HG03280 (cell line): ENCODE measurements around the gene SPATA25.

ENCODE experiments used
- ATAC-seq: cut with Tn5 transposase; IDR thresholded peaks from one replicate; pipeline ENCODE4 v1.9.1; 2021; ENCODE audit warnings: mild to moderate bottlenecking, moderate library complexity; ENCODE audit not compliant: unreplicated experiment

SPATA25 gene

GRCh38 chr20:45867136-45867818 lies 20.1 kb downstream of the SPATA25 start:
- no peak for ATAC-seq

- ATAC-seq = no peak
Measured at GRCh38 chr20:45866454-45866853, 21.0 kb downstream of the SPATA25 start.

- ATAC-seq = no peak
Measured at GRCh38 chr20:45863543-45864470, 23.6 kb downstream of the SPATA25 start.

GRCh38 chr20:45861221-45862075 lies 26.0 kb downstream of the SPATA25 start:
- no peak for ATAC-seq

- no peak for ATAC-seq
Measured at GRCh38 chr20:45860560-45861220, 26.7 kb downstream of the SPATA25 start.

- ATAC-seq = no peak
Measured at GRCh38 chr20:45859916-45860315, 27.5 kb downstream of the SPATA25 start.

GRCh38 chr20:45857882-45858216 lies 29.6 kb downstream of the SPATA25 start:
- peak; percentile 15 for ATAC-seq

- ATAC-seq = peak; percentile 95
Measured at GRCh38 chr20:45857114-45857881, 30.1 kb downstream of the SPATA25 start, which contains the start of the genes ACOT8 and ZSWIM3. TSS of gene ACOT8 (minus strand) at chr20:45857392. CDS start at chr20:45857315, 77 bp downstream. TSS of gene ZSWIM3 (plus strand) at chr20:45857614. CDS start at chr20:45857826, 212 bp downstream.

GRCh38 chr20:45853484-45853883 lies 33.9 kb downstream of the SPATA25 start:
- no peak for ATAC-seq

GRCh38 chr20:45852326-45852725 lies 35.1 kb downstream of the SPATA25 start:
- ATAC-seq = no peak

GRCh38 chr20:45851501-45851900 lies 35.9 kb downstream of the SPATA25 start:
- no peak for ATAC-seq

- no peak for ATAC-seq
Measured at GRCh38 chr20:45850926-45851325, 36.5 kb downstream of the SPATA25 start.

GRCh38 chr20:45850238-45850637 lies 37.2 kb downstream of the SPATA25 start:
- ATAC-seq = no peak

- ATAC-seq = no peak
Measured at GRCh38 chr20:45848969-45849582, 38.3 kb downstream of the SPATA25 start.

- no peak for ATAC-seq
Measured at GRCh38 chr20:45848421-45848820, 39.0 kb downstream of the SPATA25 start.

- no peak for ATAC-seq
Measured at GRCh38 chr20:45845452-45845851, 42.0 kb downstream of the SPATA25 start.

- no peak for ATAC-seq
Measured at GRCh38 chr20:45843506-45843905, 43.9 kb downstream of the SPATA25 start.

- ATAC-seq = no peak
Measured at GRCh38 chr20:45842169-45842812, 45.1 kb downstream of the SPATA25 start.
